H1 (cell line): Measurements from ENCODE around the gene UBE3B. TPM values are rescaled to one million over a fixed set of nuclear protein-coding genes. Genes with fewer than 3 reads are reported as not detected.

ENCODE experiments used
- CTCF ChIA-PET: fragments of 300-600 bp; sonication (Branson Sonifier 250); formaldehyde crosslinking; loops from one replicate; lab custom pipeline; 2021; ENCODE audit not compliant: partially characterized antibody; lab: Charles Lee
- POLR2A ChIA-PET: fragments of 300-600 bp; sonication (Branson Sonifier 250); formaldehyde crosslinking; loops from one replicate; lab custom pipeline; 2021; ENCODE audit warnings: inconsistent platforms; ENCODE audit not compliant: partially characterized antibody; lab: Charles Lee
- DNase-seq, 2 experiments: peaks; one replicate each; pipeline versions ENCODE4 v3.0.0 to v3.0.0-alpha.2; 2010 to 2022; ENCODE audit warnings: low spot score in 2 of 2, low read depth in 1 of 2, mixed read lengths in 1 of 2
- FAIRE-seq: peaks from 2 replicates; lab custom pipeline; 2011; peaks lifted over from hg19 to GRCh38; lab: Jason Lieb, UNC
- H2AFZ ChIP-seq: 2 replicates; pipeline ENCODE4 v1.8.1; 2012; ENCODE audit warnings: low read length, inconsistent platforms
- H2AK5ac ChIP-seq: 2 replicates; pipeline ENCODE4 v1.6.1; 2013; ENCODE audit warnings: low read depth, low read length
- H2BK120ac ChIP-seq: replicated peaks from 2 replicates; pipeline ENCODE3; 2013; ENCODE audit warnings: low read depth, low read length, inconsistent platforms
- H2BK12ac ChIP-seq: 2 replicates; pipeline ENCODE4 v1.6.1; 2013; ENCODE audit warnings: low read depth, low read length
- H2BK15ac ChIP-seq: 2 replicates; pipeline ENCODE4 v1.6.1; 2013; ENCODE audit warnings: low read length
- H2BK20ac ChIP-seq: 2 replicates; pipeline ENCODE4 v1.6.1; 2013; ENCODE audit warnings: low read length
- H2BK5ac ChIP-seq: 2 replicates; pipeline ENCODE4 v1.6.1; 2013; ENCODE audit warnings: low read depth, low read length
- H3K14ac ChIP-seq: 2 replicates; pipeline ENCODE4 v1.6.1; 2013; ENCODE audit warnings: inconsistent platforms; ENCODE audit not compliant: insufficient read length
- H3K18ac ChIP-seq: 2 replicates; pipeline ENCODE4 v1.6.1; 2013; ENCODE audit warnings: low read length; ENCODE audit errors: extremely low read depth
- H3K23ac ChIP-seq: 2 replicates; pipeline ENCODE4 v1.6.1; 2013; ENCODE audit warnings: inconsistent platforms; ENCODE audit not compliant: insufficient read length
- H3K23me2 ChIP-seq: 2 replicates; pipeline ENCODE4 v1.6.1; 2013; ENCODE audit warnings: low read depth, low read length
- H3K27ac ChIP-seq: 2 replicates; pipeline ENCODE4 v1.6.1; 2011; ENCODE audit warnings: low read depth, low read length, inconsistent platforms
- H3K27me3 ChIP-seq, 4 experiments: replicated peaks in 1 of 4; 1 replicate in 1 of 4; 2 replicates in 3 of 4; pipeline versions ENCODE4 v1.6.1 to v1.8.1; 2011 to 2013; ENCODE audit warnings: low read length in 3 of 4, mild to moderate bottlenecking in 3 of 4, inconsistent platforms in 2 of 4, mixed read lengths in 2 of 4, moderate library complexity in 1 of 4; ENCODE audit not compliant: control insufficient read depth in 3 of 4, insufficient read depth in 3 of 4; ENCODE audit errors: extremely low read depth in 1 of 4
- H3K36me3 ChIP-seq, 4 experiments: 2 replicates each; pipeline versions ENCODE4 v1.6.1 to v1.8.1; 2011 to 2013; ENCODE audit warnings: mild to moderate bottlenecking in 4 of 4, low read length in 3 of 4, moderate library complexity in 2 of 4, control low read depth in 1 of 4, inconsistent platforms in 1 of 4; ENCODE audit not compliant: insufficient read depth in 4 of 4, control insufficient read depth in 2 of 4
- H3K4ac ChIP-seq: replicated peaks from 2 replicates; pipeline ENCODE3; 2013; ENCODE audit warnings: low read length, low read depth, mixed read lengths, inconsistent platforms; ENCODE audit not compliant: insufficient read length
- H3K4me1 ChIP-seq, 4 experiments: replicated peaks in 1 of 4; 1 replicate in 1 of 4; 2 replicates in 3 of 4; pipeline versions ENCODE4 v1.6.1 to v1.8.1; 2011 to 2013; ENCODE audit warnings: low read length in 3 of 4, inconsistent platforms in 2 of 4, mixed read lengths in 1 of 4; ENCODE audit not compliant: insufficient read depth in 4 of 4, control insufficient read depth in 3 of 4
- H3K4me2 ChIP-seq, 2 experiments: 2 replicates each; pipeline versions ENCODE4 v1.6.1 to v1.8.1; 2011 to 2013; ENCODE audit warnings: low read depth in 2 of 2, low read length in 2 of 2, control low read depth in 1 of 2, inconsistent platforms in 1 of 2, mild to moderate bottlenecking in 1 of 2; ENCODE audit not compliant: insufficient read depth in 1 of 2
- H3K4me3 ChIP-seq, 4 experiments: fragments of 200-600, 300-600 bp in 1 of 4; sonication (generic), shearing (Covaris generic), sonication (Bioruptor Twin) in 1 of 4; 2 replicates each; pipeline versions ENCODE4 v1.5.1 to v1.8.1; 2011 to 2016; ENCODE audit warnings: low read length in 4 of 4, low read depth in 3 of 4, control low read depth in 2 of 4, inconsistent platforms in 2 of 4, mild to moderate bottlenecking in 2 of 4, mixed read lengths in 1 of 4, moderate library complexity in 1 of 4; ENCODE audit not compliant: insufficient read depth in 2 of 4; ENCODE audit errors: extremely low read depth in 1 of 4
- H3K56ac ChIP-seq: replicated peaks from 2 replicates; pipeline ENCODE3; 2013; ENCODE audit warnings: low read depth, mild to moderate bottlenecking, mixed read lengths, low read length, inconsistent platforms; ENCODE audit not compliant: insufficient read length
- H3K79me1 ChIP-seq: 2 replicates; pipeline ENCODE4 v1.6.1; 2013; ENCODE audit warnings: low read depth, low read length, control low read depth
- H3K79me2 ChIP-seq, 2 experiments: 2 replicates each; pipeline versions ENCODE4 v1.6.1 to v1.8.1; 2012 to 2013; ENCODE audit warnings: low read length in 2 of 2, mild to moderate bottlenecking in 2 of 2, inconsistent platforms in 1 of 2; ENCODE audit not compliant: insufficient read depth in 2 of 2, control insufficient read depth in 1 of 2
- H3K9ac ChIP-seq, 4 experiments: replicated peaks in 1 of 4; 1 replicate in 1 of 4; 2 replicates in 3 of 4; pipeline versions ENCODE4 v1.6.1 to v1.8.1; 2011 to 2013; ENCODE audit warnings: low read depth in 3 of 4, low read length in 3 of 4, control low read depth in 2 of 4, mild to moderate bottlenecking in 2 of 4, moderate library complexity in 2 of 4, inconsistent platforms in 1 of 4; ENCODE audit errors: extremely low read depth in 1 of 4
- H3K9me3 ChIP-seq, 2 experiments: 2 replicates each; pipeline versions ENCODE4 v1.6.1 to v1.8.1; 2012 to 2013; ENCODE audit warnings: mild to moderate bottlenecking in 2 of 2, moderate library complexity in 2 of 2, control low read depth in 1 of 2, inconsistent platforms in 1 of 2, low read depth in 1 of 2, low read length in 1 of 2, mixed read lengths in 1 of 2; ENCODE audit not compliant: insufficient read depth in 2 of 2
- H4K20me1 ChIP-seq, 2 experiments: replicated peaks in 1 of 2; 2 replicates each; pipeline versions ENCODE3 to v1.8.1; 2011 to 2013; ENCODE audit warnings: inconsistent platforms in 2 of 2, low read length in 2 of 2, mild to moderate bottlenecking in 1 of 2; ENCODE audit not compliant: insufficient read depth in 2 of 2, control insufficient read depth in 1 of 2
- H4K5ac ChIP-seq: 2 replicates; pipeline ENCODE4 v1.6.1; 2013; ENCODE audit warnings: low read length, low read depth, mixed read lengths, inconsistent platforms; ENCODE audit not compliant: insufficient read length
- H4K8ac ChIP-seq: 2 replicates; pipeline ENCODE4 v1.8.0; 2013; ENCODE audit warnings: mild to moderate bottlenecking, moderate library complexity, low read length, inconsistent platforms; ENCODE audit not compliant: insufficient read depth; ENCODE audit errors: extremely low read depth
- H4K91ac ChIP-seq: replicated peaks from 2 replicates; pipeline ENCODE3; 2013; ENCODE audit warnings: low read length, mixed read lengths, inconsistent platforms; ENCODE audit not compliant: insufficient read length
- ASH2L ChIP-seq: fragments of 200-600, 300-600 bp; sonication (generic); IDR thresholded peaks from one replicate; pipeline ENCODE4 v1.7.1; 2017; ENCODE audit warnings: low read length
- BACH1 ChIP-seq: IDR thresholded peaks from 2 replicates; pipeline ENCODE4 v1.6.1; 2012; ENCODE audit warnings: low read length, improper control_type of control experiment
- E2F6 ChIP-seq: IDR thresholded peaks from 2 replicates; pipeline ENCODE4 v1.6.1; 2012; ENCODE audit warnings: inconsistent platforms
- EP300 ChIP-seq, 2 experiments: IDR thresholded peaks; 1 replicate in 1 of 2; 2 replicates in 1 of 2; pipeline ENCODE4 v1.6.1; 2011 to 2012; ENCODE audit warnings: low read depth in 2 of 2, low read length in 2 of 2, mild to moderate bottlenecking in 2 of 2, borderline replicate concordance in 1 of 2, inconsistent platforms in 1 of 2, moderate library complexity in 1 of 2
- PHF8 ChIP-seq: fragments of 200-600 bp; sonication (generic); conservative IDR thresholded peaks from 2 replicates; pipeline ENCODE4 v1.7.1; 2012; ENCODE audit warnings: low read depth, mild to moderate bottlenecking, inconsistent platforms, low read length, moderate library complexity
- SAP30 ChIP-seq: fragments of 300-600 bp; sonication (generic); IDR thresholded peaks from 2 replicates; pipeline ENCODE4 v1.7.1; 2012; ENCODE audit warnings: low read length, moderate library complexity, mild to moderate bottlenecking, inconsistent platforms; ENCODE audit not compliant: insufficient read depth, insufficient replicate concordance
- SIN3A ChIP-seq, 2 experiments: IDR thresholded peaks in 1 of 2; conservative IDR thresholded peaks in 1 of 2; 2 replicates each; pipeline ENCODE4 v1.6.1; 2011 to 2012; ENCODE audit warnings: low read length in 2 of 2, improper control_type of control experiment in 1 of 2, low read depth in 1 of 2, mild to moderate bottlenecking in 1 of 2
- SRF ChIP-seq: IDR thresholded peaks from 2 replicates; pipeline ENCODE4 v1.6.1; 2011; ENCODE audit warnings: mild to moderate bottlenecking, low read depth, low read length, moderate library complexity
- TAF1 ChIP-seq: IDR thresholded peaks from 2 replicates; pipeline ENCODE4 v1.6.1; 2011; ENCODE audit warnings: mild to moderate bottlenecking, low read depth, low read length
- TBP ChIP-seq: IDR thresholded peaks from 2 replicates; pipeline ENCODE4 v1.6.1; 2011; ENCODE audit warnings: low read depth, low read length, improper control_type of control experiment
- USF2 ChIP-seq: IDR thresholded peaks from 2 replicates; pipeline ENCODE4 v1.6.1; 2011; ENCODE audit warnings: low read length, improper control_type of control experiment
- WGBS, 2 experiments: shearing (Covaris generic) in 1 of 2; methylation state at CpG; one replicate each; pipeline versions ENCODE4 v1.1.6 to v1.1.7; 2013 to 2015; ENCODE audit warnings: low lambda C conversion rate in 2 of 2, mixed read lengths in 2 of 2, inconsistent platforms in 1 of 2, low coverage in 1 of 2, missing lambda C conversion rate in 1 of 2; ENCODE audit not compliant: insufficient replicate concordance in 2 of 2, insufficient coverage in 1 of 2, insufficient read length in 1 of 2; ENCODE audit errors: extremely low coverage in 1 of 2, missing lambda C conversion rate in 1 of 2; 5-methylcytosine and 5-hydroxymethylcytosine counted together
- polyA plus RNA-seq, 7 experiments: library from polyadenylated mRNA; depleted of rRNA in 3 of 7; stranded (reverse) in 5 of 7; unstranded in 2 of 7; fragments of >200 nt in 5 of 7; fragments of 200-250 nt in 2 of 7; gene quantifications; 1 replicate in 5 of 7; 2 replicates in 1 of 7; 4 replicates in 1 of 7; pipeline versions ENCODE4 v1.2.1 to v1.2.3, GENCODE V29; 2011 to 2013; ENCODE audit warnings: missing spikeins in 2 of 7, mixed read lengths in 2 of 7
- total RNA-seq: library from RNA; stranded (reverse); fragmentation: NEBNext Ultra II Directional; extraction: Animal tissue kit (Norgen Biotek cat#: 25700); gene quantifications from 2 replicates; pipeline ENCODE4 v1.2.1, GENCODE V29; 2021

The UBE3B gene
- total and polyA plus RNA-seq, 2 of the 8 experiments (the other 6 are each of a cell fraction or from before 2014, with no cell fraction given) = 14.0 to 21.1 TPM

- 85% methylated on average over 16 of the region's 16 CpGs; no CpG with 5 or more reads in 1 of the 2 experiments for WGBS, 2 experiments
- TF ChIP-seq E2F6 = no peak
- TF ChIP-seq BACH1 = no peak
- TF ChIP-seq PHF8 = no peak
- no peak for TF ChIP-seq SRF
- TF ChIP-seq USF2 = no peak
- no peak for TF ChIP-seq TAF1
- no peak for TF ChIP-seq EP300 (IDR thresholded peaks at IDR 0.05; ENCODE audit: borderline replicate concordance in 1 of 2, low read depth in 2 of 2, low read length in 2 of 2)
- no peak for TF ChIP-seq SIN3A (conservative IDR thresholded peaks at IDR 0.05 in 1 of 2, IDR thresholded peaks at IDR 0.05 in 1 of 2; ENCODE audit: low read depth in 1 of 2, low read length in 2 of 2)
- TF ChIP-seq ASH2L = no peak
- no peak for TF ChIP-seq SAP30
- no peak for TF ChIP-seq TBP
These were observed 76.6 kb downstream of the UBE3B start for GRCh38 chr12:109553906-109554500.

More at GRCh38 chr12:109553906-109554500, 76.6 kb downstream of the UBE3B start:
- H2BK5ac ChIP-seq = no peak overlapping the region
- no peak overlapping the region for H3K23ac ChIP-seq
- ChIA-PET POLR2A (interaction anchor here (1.1 to 2.9 kb wide), 4 partner anchors 9 to 22 kb away, joined by 3 to 13 read pairs (median 4); partner anchors contain the start of genes MMAB and MVK), CTCF (interaction anchor here (1.5 to 4.9 kb wide), 2 partner anchors 15 to 36 kb away, joined by 3 to 25 read pairs; no protein-coding TSS in a partner anchor)
- H3K79me1 ChIP-seq = no peaks in the 10 kb centered on the region
- H2BK20ac ChIP-seq = no peak overlapping the region
- H4K8ac ChIP-seq = no peak overlapping the region
- no peak overlapping the region for H2BK120ac ChIP-seq
- no peak overlapping the region for H2BK12ac ChIP-seq
- H3K4me1 ChIP-seq = peaks cover 0 to 4% (median 0%) of the 10 kb centered on the region in 4 experiments; a peak in 2 of 7 replicates
- no peaks in the 10 kb centered on the region for H3K9me3 ChIP-seq
- no peak overlapping the region for H2BK15ac ChIP-seq
- H3K23me2 ChIP-seq = no peaks in the 10 kb centered on the region
- H3K36me3 ChIP-seq = no peaks in the 10 kb centered on the region; a peak in 1 of 8 replicates
- no peak overlapping the region for H3K9ac ChIP-seq
- no peak overlapping the region for H3K4me2 ChIP-seq
- no peak overlapping the region for H3K14ac ChIP-seq
- H3K56ac ChIP-seq = no peak overlapping the region
- peaks cover 0 to 2% of the 10 kb centered on the region in 2 experiments for H4K20me1 ChIP-seq
- H4K91ac ChIP-seq = no peak overlapping the region
- no peak overlapping the region for H2AFZ ChIP-seq
- H3K27ac ChIP-seq = no peak overlapping the region
- FAIRE-seq (no peak), DNase-seq (no peak)
- H2AK5ac ChIP-seq = no peak overlapping the region
- H3K27me3 ChIP-seq = no peaks in the 10 kb centered on the region; a peak in 2 of 7 replicates
- no peaks in the 10 kb centered on the region for H3K79me2 ChIP-seq
- no peak overlapping the region for H3K4me3 ChIP-seq
- H4K5ac ChIP-seq = no peak overlapping the region
- no peak overlapping the region for H3K18ac ChIP-seq
- H3K4ac ChIP-seq = no peak overlapping the region
